Measurements from ENCODE around the gene CACNA1S.
A peak's percentile ranks its signal among the peaks of the same experiment; 100 is the strongest.

The CACNA1S gene

DNA sequence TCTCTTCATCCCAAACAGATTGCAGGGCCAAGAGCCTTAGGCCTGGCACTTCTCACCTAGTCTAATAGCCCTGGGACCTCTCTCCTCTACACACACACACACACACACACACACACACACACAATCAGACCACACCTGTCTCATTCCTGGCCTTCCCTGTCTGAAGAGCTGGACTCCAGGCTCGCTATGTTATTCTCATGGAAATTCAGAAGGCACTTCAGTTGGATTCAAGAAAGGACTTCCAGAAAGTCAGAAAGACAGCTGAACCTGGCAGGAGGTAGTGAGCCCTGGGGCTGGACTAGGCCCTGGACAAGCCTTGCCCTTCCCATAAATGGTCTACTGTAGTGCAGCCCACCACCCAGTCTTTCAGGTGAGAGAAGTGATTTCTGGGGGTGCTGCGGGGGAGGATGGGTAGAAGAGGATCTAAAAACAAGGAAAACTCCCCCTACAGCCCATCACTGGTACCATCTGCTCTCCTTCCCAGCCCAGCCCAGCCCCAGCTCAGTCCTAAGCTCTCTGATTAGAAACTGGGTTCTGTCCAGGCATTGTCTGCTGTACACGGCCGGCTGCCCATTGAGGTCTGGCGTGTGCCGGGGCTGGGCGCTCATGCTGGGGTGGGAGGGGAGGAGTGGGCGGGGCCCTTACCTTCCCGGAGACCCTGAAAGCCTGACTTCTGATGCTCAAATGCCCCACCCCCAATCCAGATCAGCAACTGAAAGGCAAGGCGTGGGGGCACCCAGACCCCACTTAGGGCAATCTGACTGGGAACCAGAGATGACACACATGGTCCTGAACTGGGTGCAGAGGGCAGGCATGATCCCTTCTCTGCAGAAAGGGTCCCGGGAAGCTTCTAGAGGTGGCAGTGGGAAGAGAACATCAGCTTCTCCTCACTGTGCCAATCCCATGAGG, 91.3 kb downstream of the CACNA1S start:
- H3K4me2 ChIP-seq (ENCODE audit: low read length), result no peak overlapping the region
- H2BK5ac ChIP-seq (ENCODE audit: low read depth, low read length, poor library complexity), result no peak overlapping the region
- no peaks in the 10 kb centered on the region for H3K36me3 ChIP-seq (ENCODE audit: control insufficient read depth in 1 of 2, insufficient read depth in 2 of 2, low read length in 2 of 2)
- WGBS (ENCODE audit: extremely low coverage, insufficient coverage, insufficient read length), result no CpG with 5 or more reads among the region's 11 CpGs
- no peaks in the 10 kb centered on the region for H3K9me3 ChIP-seq (ENCODE audit: insufficient read depth, low read depth, low read length)
- H2BK120ac ChIP-seq (ENCODE audit: insufficient read depth, low read length, poor library complexity), result no peak overlapping the region
- H3K23ac ChIP-seq (ENCODE audit: low read length), result no peak overlapping the region
- H2AK5ac ChIP-seq (ENCODE audit: low read length), result no peak overlapping the region
- no peak overlapping the region for H3K9ac ChIP-seq (ENCODE audit: low read length)
- DNase-seq, result no peak
- peaks cover 3 to 4% of the 10 kb centered on the region in 2 experiments for H3K4me1 ChIP-seq (ENCODE audit: control insufficient read depth in 1 of 2, insufficient read depth in 2 of 2, low read length in 2 of 2)
- H2BK12ac ChIP-seq (ENCODE audit: low read length), result no peak overlapping the region
- no peak overlapping the region for H3K4me3 ChIP-seq (ENCODE audit: low read depth, low read length)
- no peak overlapping the region for H4K8ac ChIP-seq (ENCODE audit: low read depth, low read length)
- H4K91ac ChIP-seq (ENCODE audit: low read depth, low read length), result no peak overlapping the region
- peaks cover 15% of the 10 kb centered on the region for H3K27me3 ChIP-seq (ENCODE audit: insufficient read depth, low read length)
- H3K79me2 ChIP-seq (ENCODE audit: control insufficient read depth, insufficient read depth, low read length, poor library complexity), result no peaks in the 10 kb centered on the region
- no peak overlapping the region for H4K12ac ChIP-seq (ENCODE audit: low read depth, low read length)
- H2AFZ ChIP-seq (ENCODE audit: insufficient read depth, low read length, poor library complexity), result no peak overlapping the region
- H3K14ac ChIP-seq (ENCODE audit: low read length), result no peak overlapping the region
- no peak overlapping the region for H3K27ac ChIP-seq (ENCODE audit: low read depth, low read length)
- H3K4ac ChIP-seq (ENCODE audit: low read depth, low read length), result no peak overlapping the region
- H3K18ac ChIP-seq (ENCODE audit: low read length), result no peak overlapping the region
- H3K79me1 ChIP-seq (ENCODE audit: low read length), result peaks cover 1% of the 10 kb centered on the region

DNA sequence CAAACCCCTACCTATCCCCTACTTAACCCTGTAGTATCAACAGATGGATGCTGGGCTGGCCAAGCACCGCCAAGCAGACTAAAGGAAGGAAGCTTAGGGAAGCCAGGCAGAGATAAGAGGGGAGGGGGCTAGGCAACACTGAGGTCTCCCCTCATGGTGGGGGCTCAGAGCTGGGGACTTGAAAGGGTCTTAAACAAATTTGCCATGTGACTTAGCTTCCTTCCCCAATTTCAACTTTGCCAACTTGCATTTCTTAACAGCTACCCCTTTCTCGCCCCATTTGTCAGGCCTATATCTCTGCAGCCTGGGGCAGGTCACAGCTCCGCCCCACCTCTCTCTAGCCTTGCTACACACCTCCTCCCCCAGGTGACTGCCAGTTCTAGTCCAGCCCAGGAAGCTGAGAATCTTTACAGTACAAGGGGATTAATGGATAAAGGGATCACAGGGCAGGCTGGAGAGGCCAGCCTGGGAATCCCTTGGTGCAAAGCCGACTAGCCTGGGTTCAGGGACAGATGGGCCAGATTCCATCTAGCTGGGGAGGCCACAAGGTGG, 92.1 kb downstream of the CACNA1S start:
- H4K91ac ChIP-seq (ENCODE audit: low read depth, low read length), result no peak overlapping the region
- H3K18ac ChIP-seq (ENCODE audit: low read length), result no peak overlapping the region
- H3K27me3 ChIP-seq (ENCODE audit: insufficient read depth, low read length), result peaks cover 15% of the 10 kb centered on the region
- no peak overlapping the region for H3K4me3 ChIP-seq (ENCODE audit: low read depth, low read length)
- peaks cover 3 to 4% of the 10 kb centered on the region in 2 experiments for H3K4me1 ChIP-seq (ENCODE audit: control insufficient read depth in 1 of 2, insufficient read depth in 2 of 2, low read length in 2 of 2)
- H3K27ac ChIP-seq (ENCODE audit: low read depth, low read length), result no peak overlapping the region
- H2BK12ac ChIP-seq (ENCODE audit: low read length), result no peak overlapping the region
- H2AFZ ChIP-seq (ENCODE audit: insufficient read depth, low read length, poor library complexity), result no peak overlapping the region
- H4K8ac ChIP-seq (ENCODE audit: low read depth, low read length), result no peak overlapping the region
- H3K79me2 ChIP-seq (ENCODE audit: control insufficient read depth, insufficient read depth, low read length, poor library complexity), result no peaks in the 10 kb centered on the region
- no peak overlapping the region for H3K4me2 ChIP-seq (ENCODE audit: low read length)
- no peaks in the 10 kb centered on the region for H3K36me3 ChIP-seq (ENCODE audit: control insufficient read depth in 1 of 2, insufficient read depth in 2 of 2, low read length in 2 of 2)
- no peak overlapping the region for H2AK5ac ChIP-seq (ENCODE audit: low read length)
- H4K12ac ChIP-seq (ENCODE audit: low read depth, low read length), result no peak overlapping the region
- no peak for DNase-seq
- no peak overlapping the region for H3K4ac ChIP-seq (ENCODE audit: low read depth, low read length)
- no peak overlapping the region for H3K23ac ChIP-seq (ENCODE audit: low read length)
- peaks cover 1% of the 10 kb centered on the region for H3K79me1 ChIP-seq (ENCODE audit: low read length)
- WGBS (ENCODE audit: extremely low coverage, insufficient coverage, insufficient read length), result no CpG with 5 or more reads among the region's 4 CpGs
- H3K9me3 ChIP-seq (ENCODE audit: insufficient read depth, low read depth, low read length), result no peaks in the 10 kb centered on the region
- no peak overlapping the region for H3K14ac ChIP-seq (ENCODE audit: low read length)
- no peak overlapping the region for H2BK5ac ChIP-seq (ENCODE audit: low read depth, low read length, poor library complexity)
- no peak overlapping the region for H3K9ac ChIP-seq (ENCODE audit: low read length)
- no peak overlapping the region for H2BK120ac ChIP-seq (ENCODE audit: insufficient read depth, low read length, poor library complexity)

DNA sequence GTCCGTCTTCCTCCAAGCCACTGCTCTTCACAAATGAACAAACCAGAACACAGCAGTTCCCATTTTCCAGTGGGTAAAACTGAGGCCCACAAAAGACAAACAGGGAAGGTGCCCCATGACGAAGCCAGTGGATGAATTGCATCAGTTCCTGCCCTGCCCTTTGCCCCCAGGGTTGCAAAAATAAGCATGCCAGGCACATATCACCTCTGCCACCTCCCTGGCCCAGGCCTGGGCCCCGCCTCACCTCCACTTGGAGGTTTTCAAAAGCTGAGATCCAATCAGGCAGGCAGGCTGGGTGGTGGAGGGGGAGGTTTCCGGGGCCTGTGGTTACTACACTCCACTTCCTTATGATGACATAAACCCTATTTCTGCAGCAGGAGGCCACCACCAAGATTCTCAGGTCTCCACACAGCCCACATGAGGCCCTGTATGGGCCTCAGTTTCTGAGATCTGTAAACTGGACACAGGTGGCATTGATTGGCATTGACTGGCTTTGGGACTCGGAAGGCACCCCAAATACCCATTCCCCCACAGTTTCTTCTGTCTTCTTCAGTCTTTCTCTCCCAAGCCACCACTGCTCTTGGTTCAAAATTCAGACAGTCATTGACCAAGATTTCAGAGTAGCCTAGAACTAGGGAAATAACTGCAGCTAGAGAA, 92.8 kb downstream of the CACNA1S start:
- no peaks in the 10 kb centered on the region for H3K79me2 ChIP-seq (ENCODE audit: control insufficient read depth, insufficient read depth, low read length, poor library complexity)
- H3K36me3 ChIP-seq (ENCODE audit: control insufficient read depth in 1 of 2, insufficient read depth in 2 of 2, low read length in 2 of 2), result no peaks in the 10 kb centered on the region
- H3K18ac ChIP-seq (ENCODE audit: low read length), result no peak overlapping the region
- H3K14ac ChIP-seq (ENCODE audit: low read length), result no peak overlapping the region
- no peak overlapping the region for H4K8ac ChIP-seq (ENCODE audit: low read depth, low read length)
- H2AFZ ChIP-seq (ENCODE audit: insufficient read depth, low read length, poor library complexity), result no peak overlapping the region
- no peak overlapping the region for H3K9ac ChIP-seq (ENCODE audit: low read length)
- no peak overlapping the region for H3K4ac ChIP-seq (ENCODE audit: low read depth, low read length)
- H2BK5ac ChIP-seq (ENCODE audit: low read depth, low read length, poor library complexity), result no peak overlapping the region
- no peak overlapping the region for H2AK5ac ChIP-seq (ENCODE audit: low read length)
- no peak overlapping the region for H2BK120ac ChIP-seq (ENCODE audit: insufficient read depth, low read length, poor library complexity)
- no peak overlapping the region for H3K4me3 ChIP-seq (ENCODE audit: low read depth, low read length)
- H4K12ac ChIP-seq (ENCODE audit: low read depth, low read length), result no peak overlapping the region
- no peak overlapping the region for H4K91ac ChIP-seq (ENCODE audit: low read depth, low read length)
- H3K27me3 ChIP-seq (ENCODE audit: insufficient read depth, low read length), result peaks cover 15% of the 10 kb centered on the region
- DNase-seq, result peak in 1 of 2 donors; percentile 19
- H3K23ac ChIP-seq (ENCODE audit: low read length), result no peak overlapping the region
- WGBS (ENCODE audit: extremely low coverage, insufficient coverage, insufficient read length), result no CpG with 5 or more reads among the region's 5 CpGs
- peaks cover 1% of the 10 kb centered on the region for H3K79me1 ChIP-seq (ENCODE audit: low read length)
- no peak overlapping the region for H3K27ac ChIP-seq (ENCODE audit: low read depth, low read length)
- no peak overlapping the region for H2BK12ac ChIP-seq (ENCODE audit: low read length)
- peaks cover 3 to 4% of the 10 kb centered on the region in 2 experiments for H3K4me1 ChIP-seq (ENCODE audit: control insufficient read depth in 1 of 2, insufficient read depth in 2 of 2, low read length in 2 of 2)
- no peak overlapping the region for H3K4me2 ChIP-seq (ENCODE audit: low read length)
- H3K9me3 ChIP-seq (ENCODE audit: insufficient read depth, low read depth, low read length), result no peaks in the 10 kb centered on the region

DNA sequence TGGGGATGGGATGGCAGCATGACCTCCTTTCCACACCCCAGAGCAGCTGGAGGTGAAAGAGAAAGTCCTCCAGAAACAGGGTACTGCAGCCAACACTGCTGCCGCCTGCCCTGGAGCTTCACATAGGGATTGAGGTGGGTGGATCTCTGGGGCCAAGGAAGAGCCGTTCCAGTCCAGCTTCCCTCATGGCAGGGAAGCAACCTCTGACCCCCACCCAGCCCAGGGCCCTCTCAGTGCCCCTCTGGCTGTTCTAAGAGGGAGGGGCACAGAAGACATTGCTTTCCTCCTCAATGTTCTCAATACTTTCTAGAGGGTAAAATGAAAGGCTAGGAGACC, 94.4 kb downstream of the CACNA1S start:
- no CpG with 5 or more reads among the region's 2 CpGs for WGBS (ENCODE audit: extremely low coverage, insufficient coverage, insufficient read length)
- Histone ChIP-seq H2AK5ac (ENCODE audit: low read length) (no peak overlapping the region), H4K8ac (ENCODE audit: low read depth, low read length) (no peak overlapping the region), H2BK12ac (ENCODE audit: low read length) (no peak overlapping the region), H3K9ac (ENCODE audit: low read length) (no peak overlapping the region), H4K12ac (ENCODE audit: low read depth, low read length) (no peak overlapping the region), H3K79me2 (ENCODE audit: control insufficient read depth, insufficient read depth, low read length, poor library complexity) (no peaks in the 10 kb centered on the region), H2BK5ac (ENCODE audit: low read depth, low read length, poor library complexity) (no peak overlapping the region), H3K9me3 (ENCODE audit: insufficient read depth, low read depth, low read length) (no peaks in the 10 kb centered on the region), H3K23ac (ENCODE audit: low read length) (no peak overlapping the region), H3K4me2 (ENCODE audit: low read length) (no peak overlapping the region), H2AFZ (ENCODE audit: insufficient read depth, low read length, poor library complexity) (no peak overlapping the region), H3K36me3 (ENCODE audit: control insufficient read depth in 1 of 2, insufficient read depth in 2 of 2, low read length in 2 of 2) (no peaks in the 10 kb centered on the region), H3K4me1 (ENCODE audit: control insufficient read depth in 1 of 2, insufficient read depth in 2 of 2, low read length in 2 of 2) (peaks cover 0 to 2% of the 10 kb centered on the region in 2 experiments), H3K79me1 (ENCODE audit: low read length) (no peaks in the 10 kb centered on the region), H3K14ac (ENCODE audit: low read length) (no peak overlapping the region), H3K18ac (ENCODE audit: low read length) (no peak overlapping the region), H4K91ac (ENCODE audit: low read depth, low read length) (no peak overlapping the region), H3K4ac (ENCODE audit: low read depth, low read length) (no peak overlapping the region), H3K27ac (ENCODE audit: low read depth, low read length) (no peak overlapping the region), H3K4me3 (ENCODE audit: low read depth, low read length) (no peak overlapping the region), H3K27me3 (ENCODE audit: insufficient read depth, low read length) (peaks cover 10% of the 10 kb centered on the region), H2BK120ac (ENCODE audit: insufficient read depth, low read length, poor library complexity) (no peak overlapping the region)
- no peak for DNase-seq

All from trophoblast cell (in vitro differentiated cells and primary cell).